Smooth muscle cell (in vitro differentiated cells): ENCODE data around the gene KIF3C. TPM values are rescaled to one million over a fixed set of nuclear protein-coding genes. Genes with fewer than 3 reads are reported as not detected.

Experiments
- DNase-seq: peaks from one replicate; lab custom pipeline; 2025; ENCODE audit not compliant: unreplicated experiment; lab: John Stamatoyannopoulos, UW
- H2AFZ ChIP-seq: fragments of 200-600 bp; sonication (generic); 2 replicates; pipeline ENCODE4 v1.6.0; 2016; ENCODE audit warnings: antibody characterized with exemption, low read depth, mild to moderate bottlenecking
- H3F3A ChIP-seq: fragments of 200-600 bp; sonication (generic); 2 replicates; pipeline ENCODE4 v1.6.0; 2017; ENCODE audit warnings: antibody characterized with exemption, low read depth
- H3K27ac ChIP-seq: fragments of 200-600 bp; sonication (generic); 2 replicates; pipeline ENCODE4 v1.5.1; 2016; ENCODE audit warnings: low read depth, mild to moderate bottlenecking
- H3K27me3 ChIP-seq: fragments of 200-600 bp; sonication (generic); 2 replicates; pipeline ENCODE4 v1.6.1; 2016; ENCODE audit warnings: low read depth, mild to moderate bottlenecking
- H3K36me3 ChIP-seq: fragments of 200-600 bp; sonication (generic); 2 replicates; pipeline ENCODE4 v1.5.1; 2016; ENCODE audit warnings: low read depth
- H3K4me1 ChIP-seq: fragments of 200-600 bp; sonication (generic); 2 replicates; pipeline ENCODE4 v1.5.1; 2016; ENCODE audit warnings: low read depth
- H3K4me2 ChIP-seq: fragments of 200-600 bp; sonication (generic); 2 replicates; pipeline ENCODE4 v1.6.0; 2016; ENCODE audit warnings: mild to moderate bottlenecking
- H3K4me3 ChIP-seq: fragments of 200-600 bp; sonication (generic); 2 replicates; pipeline ENCODE4 v1.5.1; 2016; ENCODE audit warnings: mild to moderate bottlenecking
- H3K79me2 ChIP-seq: fragments of 200-600 bp; sonication (generic); 2 replicates; pipeline ENCODE4 v1.6.0; 2016; ENCODE audit warnings: low read depth, mild to moderate bottlenecking
- H3K9ac ChIP-seq: fragments of 200-600 bp; sonication (generic); 2 replicates; pipeline ENCODE4 v1.6.0; 2016; ENCODE audit warnings: low read depth
- H3K9me3 ChIP-seq: fragments of 200-600 bp; sonication (generic); replicated peaks from 2 replicates; pipeline ENCODE4 v1.5.1; 2016; ENCODE audit warnings: low read depth
- H4K20me1 ChIP-seq: fragments of 200-600 bp; sonication (generic); 2 replicates; pipeline ENCODE4 v1.6.0; 2016; ENCODE audit warnings: low read depth
- CTCF ChIP-seq: fragments of 200-600 bp; sonication (generic); IDR thresholded peaks from 2 replicates; pipeline ENCODE4 v1.5.1; 2017; ENCODE audit warnings: borderline replicate concordance, mild to moderate bottlenecking, antibody characterized with exemption; ENCODE audit not compliant: insufficient read depth, poor library complexity, severe bottlenecking
- WGBS: methylation state at CpG from one replicate; pipeline ENCODE4 v1.1.7; 2016; ENCODE audit warnings: low lambda C conversion rate; 5-methylcytosine and 5-hydroxymethylcytosine counted together
- polyA plus RNA-seq: library from polyadenylated mRNA; unstranded; fragments of >200 nt; fragmentation: Nextera tagmentation; extraction: Ambion mirVana; gene quantifications from 2 replicates; pipeline ENCODE4 v1.2.1, GENCODE V29; 2016
- total RNA-seq: library from RNA; depleted of rRNA; stranded (reverse); fragments of >200 nt; gene quantifications from 2 replicates; pipeline ENCODE4 v1.2.3, GENCODE V29; 2014

KIF3C gene
- total and polyA plus RNA-seq, 2 experiments from 2014 or later = 14.7 to 18.9 TPM

DNA sequence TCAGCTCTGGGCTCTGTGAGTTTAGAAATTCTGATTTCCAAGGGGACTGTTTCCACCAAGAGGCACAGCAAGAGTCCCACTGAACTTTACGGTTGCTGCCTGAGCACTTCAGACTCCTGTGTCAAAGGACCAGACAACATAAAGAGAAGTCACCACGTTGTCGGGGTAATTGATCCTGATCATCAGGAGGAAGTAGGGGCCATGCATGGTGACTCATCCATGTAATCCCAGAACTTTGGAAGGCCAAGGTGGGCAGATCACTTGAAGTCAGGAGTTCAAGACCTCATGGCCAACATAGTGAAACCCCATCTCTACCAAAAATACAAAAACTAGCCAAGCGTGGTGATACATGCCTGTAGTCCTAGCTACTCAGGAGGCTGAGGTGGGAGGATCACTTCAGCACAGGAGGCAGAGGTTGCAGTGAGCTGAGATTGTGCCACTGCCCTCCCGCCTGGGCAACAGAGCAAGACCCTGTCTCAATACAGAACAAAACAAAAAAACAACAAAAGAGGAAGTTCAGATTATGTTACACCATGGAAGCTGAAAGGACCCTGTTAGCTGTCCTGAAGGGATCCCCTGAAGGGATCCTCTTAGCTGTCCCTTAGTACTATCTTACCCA is 94.6 kb downstream of the KIF3C start:
- Histone ChIP-seq H3K4me2 (no peak overlapping the region), H4K20me1 (no peaks in the 10 kb centered on the region), H3K4me3 (no peak overlapping the region), H3K4me1 (no peaks in the 10 kb centered on the region), H3K9ac (no peak overlapping the region), H3K9me3 (no peaks in the 10 kb centered on the region), H3K36me3 (no peaks in the 10 kb centered on the region), H3F3A (no peaks in the 10 kb centered on the region), H3K79me2 (no peaks in the 10 kb centered on the region), H3K27me3 (no peaks in the 10 kb centered on the region), H3K27ac (no peak overlapping the region), H2AFZ (no peak overlapping the region)
- no peak for TF ChIP-seq CTCF
- 83% methylated on average over 5 of the region's 5 CpGs for WGBS
- DNase-seq = no peak

GRCh38 chr2:25885933-25886332 is 96.4 kb downstream of the KIF3C start:
- H3K27ac ChIP-seq = no peak overlapping the region
- H4K20me1 ChIP-seq = no peaks in the 10 kb centered on the region
- no peak for DNase-seq
- H3K36me3 ChIP-seq = no peaks in the 10 kb centered on the region
- WGBS = 43% methylated on average over 2 of the region's 2 CpGs
- H3K4me1 ChIP-seq = no peaks in the 10 kb centered on the region
- no peak for TF ChIP-seq CTCF
- H2AFZ ChIP-seq = no peak overlapping the region
- no peaks in the 10 kb centered on the region for H3K27me3 ChIP-seq
- no peaks in the 10 kb centered on the region for H3K9me3 ChIP-seq
- no peak overlapping the region for H3K9ac ChIP-seq
- H3K79me2 ChIP-seq = no peaks in the 10 kb centered on the region
- no peak overlapping the region for H3K4me3 ChIP-seq
- no peak overlapping the region for H3K4me2 ChIP-seq
- no peaks in the 10 kb centered on the region for H3F3A ChIP-seq

DNA sequence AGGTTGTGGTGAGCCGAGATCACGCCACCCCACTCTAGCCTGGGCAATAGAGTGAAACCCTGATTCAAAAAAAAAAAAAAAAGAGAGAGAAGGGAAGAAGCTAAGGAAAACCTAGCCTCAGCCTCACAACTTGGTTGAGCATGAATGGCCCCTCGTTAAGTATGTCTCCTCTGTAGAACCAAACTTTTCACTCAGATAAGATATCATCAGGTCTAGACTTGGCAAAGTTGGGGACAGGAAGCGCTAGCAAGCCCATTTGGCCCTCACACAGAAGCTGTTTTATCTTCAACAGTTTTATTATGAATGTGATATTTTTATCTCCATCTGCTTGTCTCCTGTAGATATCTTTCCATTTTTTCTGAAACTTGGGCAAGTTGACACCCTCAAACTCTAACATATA is 100.5 kb downstream of the KIF3C start:
- WGBS = 81% methylated on average over 4 of the region's 4 CpGs

More for the DNA sequence above, 100.5 kb downstream of the KIF3C start:
- Histone ChIP-seq H3F3A (no peaks in the 10 kb centered on the region), H3K4me3 (no peak overlapping the region), H3K79me2 (peaks cover 5% of the 10 kb centered on the region), H3K9ac (no peak overlapping the region), H4K20me1 (peaks cover 5% of the 10 kb centered on the region), H3K27ac (no peak overlapping the region), H3K9me3 (no peaks in the 10 kb centered on the region), H3K4me1 (peaks cover 11% of the 10 kb centered on the region), H3K36me3 (no peaks in the 10 kb centered on the region), H3K27me3 (no peaks in the 10 kb centered on the region), H3K4me2 (no peak overlapping the region), H2AFZ (no peak overlapping the region)
- no peak for TF ChIP-seq CTCF
- no peak for DNase-seq
